ENCODE data around the gene MAPK1.
"Not testable (repeated sequence)": the region's sequence is repeated elsewhere in the genome, so short reads cannot be mapped to it uniquely, and the experiment has no call there.

The MAPK1 gene

DNA sequence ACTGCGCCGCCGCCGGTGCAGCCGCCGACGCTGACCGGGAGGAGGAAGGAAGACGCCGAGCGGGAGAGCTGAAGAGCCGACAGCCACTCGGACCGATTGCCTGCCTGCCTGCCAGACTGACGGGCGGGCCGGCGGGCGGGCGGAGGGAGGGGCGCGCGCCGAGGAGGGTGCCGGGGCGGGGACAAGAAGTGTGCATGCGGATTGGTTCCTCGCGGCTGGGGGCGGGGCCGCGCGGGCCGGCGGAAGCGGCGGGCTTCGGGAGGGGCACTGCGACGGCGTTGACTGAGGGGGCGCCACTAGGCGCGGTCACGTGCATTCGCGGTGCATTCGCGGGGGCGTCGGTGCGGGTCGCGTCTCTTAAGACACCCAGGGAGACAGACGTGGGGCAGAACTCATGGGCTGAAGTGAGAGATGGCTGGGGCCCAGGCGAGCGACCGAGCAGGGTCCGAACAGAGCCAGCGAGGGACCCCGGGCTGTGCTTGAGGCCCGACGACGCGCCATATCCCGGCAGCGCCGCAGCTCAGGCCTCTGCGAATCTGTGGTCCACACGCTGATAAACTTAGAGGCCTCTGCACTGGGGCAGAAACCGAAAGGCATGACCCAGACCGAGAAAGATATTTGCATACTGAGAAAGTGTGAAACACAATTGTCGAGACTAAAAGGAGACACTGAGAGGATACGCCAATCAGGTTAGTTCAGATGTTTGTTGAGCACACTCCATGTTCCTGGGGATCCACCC lies at the start of gene MAPK1:
Gene MAPK1 (minus strand): TSS at position 118 of the 739 bp plus-strand sequence. CDS start 205 bp downstream, outside the sequence.
- DNase-seq = peak; percentile 59

DNA sequence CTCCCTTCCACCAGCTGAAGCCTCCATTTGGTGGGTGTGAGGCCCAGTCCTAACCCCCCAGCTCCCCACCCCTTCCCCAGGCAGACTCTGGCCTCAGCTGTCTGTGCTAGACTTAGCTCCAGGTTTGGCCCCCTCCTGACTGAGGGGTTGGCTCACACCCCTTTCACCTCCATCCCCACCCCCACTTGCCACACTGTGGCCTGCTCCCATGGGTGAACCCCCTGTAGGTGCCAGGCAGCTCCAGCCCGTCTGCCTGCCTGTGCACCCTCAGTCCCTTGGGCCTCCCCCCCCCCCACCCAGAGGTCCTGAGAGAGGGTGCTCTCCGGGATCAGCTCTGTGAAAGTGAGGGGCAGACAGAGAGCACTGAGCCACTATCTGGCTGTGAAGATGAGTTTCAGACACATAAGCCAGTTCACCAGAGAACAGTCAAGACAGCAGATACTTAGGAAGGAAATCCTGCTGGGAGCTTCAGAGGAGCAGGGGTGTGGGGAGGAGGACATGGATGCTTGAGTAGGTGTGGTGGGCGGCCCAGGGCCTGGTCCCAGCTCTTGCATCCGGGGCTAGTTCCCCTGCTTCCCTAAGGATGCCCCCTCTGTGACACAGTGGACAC lies 49.0 kb upstream of the MAPK1 start:
- no peak for DNase-seq

DNA sequence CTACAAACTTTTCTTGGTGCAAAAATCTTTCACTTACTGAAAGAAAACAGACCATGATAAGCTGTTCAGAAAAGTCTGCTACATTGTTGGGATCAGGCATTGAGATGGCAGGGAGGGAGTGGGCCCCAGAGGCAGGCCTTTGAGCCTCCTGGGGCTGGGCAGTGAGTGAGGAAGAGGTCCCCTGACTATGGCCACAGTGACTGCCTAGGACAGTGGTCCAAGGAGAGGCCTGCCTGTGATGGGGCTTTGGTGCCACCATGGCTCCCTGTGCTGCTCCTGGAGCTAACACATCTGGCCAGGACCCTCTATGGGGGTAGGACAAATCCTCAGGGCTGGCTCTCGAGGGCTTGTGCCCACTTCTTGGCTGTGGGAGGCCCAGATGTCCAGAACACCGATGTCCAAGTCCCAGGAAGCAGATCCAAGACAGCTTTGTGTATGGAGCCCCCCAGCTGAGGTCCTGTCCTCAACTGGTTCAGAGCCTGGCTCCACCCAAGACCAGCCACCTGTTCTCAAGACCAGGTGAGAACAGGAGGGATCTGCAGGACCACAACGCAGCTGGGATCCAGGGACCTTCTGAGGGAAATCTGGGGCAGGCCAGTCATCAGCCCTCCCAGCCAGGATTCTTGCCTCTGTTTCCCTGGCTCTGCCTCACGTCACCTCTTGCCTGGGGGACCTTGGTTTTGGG lies 48.3 kb upstream of the MAPK1 start:
- no peak for DNase-seq

DNA sequence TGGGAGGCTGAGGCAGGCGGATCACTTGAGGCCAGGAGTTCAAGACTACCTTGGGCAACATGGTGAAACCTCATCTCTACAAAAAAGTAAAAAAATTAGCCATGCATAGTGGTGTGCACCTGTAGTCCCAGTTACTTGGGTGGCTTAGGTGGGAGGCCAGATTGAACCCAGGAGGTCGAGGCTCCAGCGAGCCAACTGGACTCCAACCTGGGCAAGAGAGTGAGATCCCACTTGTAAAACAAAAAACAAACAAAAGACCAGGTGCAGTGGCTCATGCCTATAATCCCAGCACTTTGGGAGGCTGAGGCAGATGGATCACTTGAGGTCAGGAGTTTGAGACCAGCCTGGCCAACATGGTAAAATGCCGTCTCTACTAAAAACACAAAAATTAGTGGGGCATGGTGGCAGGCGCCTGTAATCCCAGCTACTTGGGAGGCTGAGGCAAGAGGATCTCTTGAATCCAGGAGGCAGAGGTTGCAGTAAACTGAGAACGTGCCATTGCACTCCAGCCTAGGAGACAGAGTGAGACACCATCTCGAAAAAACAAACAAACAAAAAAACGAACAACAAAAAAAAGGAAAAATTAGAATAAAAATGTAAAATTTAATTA lies 46.7 kb upstream of the MAPK1 start:
- not testable (repeated sequence) for DNase-seq

DNA sequence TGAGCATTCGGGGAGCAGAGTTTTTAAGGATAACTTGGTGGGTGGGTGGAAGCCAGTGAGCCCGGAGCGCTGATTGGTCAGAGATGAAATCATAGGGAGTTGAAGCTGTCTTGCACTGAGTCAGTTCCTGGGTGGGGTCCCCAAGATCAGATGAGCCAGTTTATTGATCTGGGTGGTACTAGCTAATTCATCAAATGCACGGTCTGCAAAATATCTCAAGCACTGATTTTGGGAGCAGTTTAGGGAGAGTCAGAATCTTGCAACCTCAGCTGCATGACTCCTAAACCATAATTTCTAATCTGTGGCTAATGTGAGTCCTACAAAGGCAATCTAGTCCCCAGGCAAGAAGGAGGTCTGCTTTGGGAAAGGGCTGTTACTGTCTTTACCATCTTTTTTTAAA lies 42.9 kb upstream of the MAPK1 start:
- not testable (repeated sequence) for DNase-seq

DNA sequence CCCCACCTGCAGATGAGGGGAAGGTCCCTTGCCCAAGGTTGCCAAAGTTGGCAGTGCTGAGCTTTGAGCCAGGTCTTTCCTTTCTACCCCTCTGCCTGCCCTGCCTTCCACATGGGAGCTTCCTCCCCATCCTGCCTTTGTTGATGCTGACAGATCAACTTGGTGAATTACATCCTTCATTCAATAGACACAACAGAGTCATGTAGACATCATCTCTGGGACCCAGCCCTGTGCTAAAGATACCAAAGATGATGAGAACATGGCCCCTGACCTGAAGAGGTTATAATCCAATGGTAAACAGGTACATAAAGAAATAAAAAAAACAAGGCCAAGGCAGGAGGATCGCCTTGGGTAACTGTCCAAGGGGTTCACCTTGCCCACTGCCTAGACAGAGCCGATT lies 42.4 kb upstream of the MAPK1 start:
- DNase-seq = no peak

DNA sequence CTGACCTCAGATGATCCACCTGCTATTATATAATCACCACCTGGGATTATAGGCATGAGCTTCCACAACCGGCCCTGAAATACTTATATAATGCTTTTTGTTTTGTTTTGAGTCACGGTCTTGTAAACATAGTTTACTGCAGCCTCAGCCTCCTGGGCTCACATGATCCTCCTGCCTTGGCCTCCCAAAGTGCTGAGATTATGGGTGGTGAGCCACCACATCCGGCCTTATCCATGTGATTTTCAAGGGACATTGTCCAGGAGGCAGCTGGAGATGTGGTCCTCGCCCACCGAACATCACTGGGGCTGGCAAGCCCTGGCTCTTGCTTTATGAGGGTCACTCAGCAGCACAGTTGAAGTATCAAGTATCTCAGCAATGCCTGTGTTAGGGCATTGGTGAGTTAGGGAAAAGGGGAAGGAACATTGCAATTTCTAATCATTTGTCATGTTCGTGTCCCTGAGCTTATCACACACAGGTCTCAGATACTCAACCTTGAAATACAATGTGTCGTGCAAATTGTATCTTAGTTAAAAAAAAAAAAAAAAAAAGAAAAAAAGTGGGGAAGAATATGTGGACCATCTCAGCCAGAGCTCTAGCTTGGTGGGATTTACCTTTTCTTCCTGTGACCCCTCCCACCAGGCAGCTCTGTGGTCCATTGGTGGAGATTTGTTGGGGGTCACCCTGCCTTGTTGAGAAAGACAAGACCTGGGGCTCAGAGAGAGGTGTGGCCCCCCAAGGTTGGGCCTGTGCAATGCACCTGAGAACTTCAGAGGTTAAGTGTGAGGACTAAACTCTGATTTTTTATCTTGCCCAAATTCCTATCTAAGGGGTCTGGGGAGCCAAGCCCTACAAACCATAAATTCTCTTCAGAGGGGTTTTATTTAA lies 40.4 kb upstream of the MAPK1 start:
- no peak for DNase-seq

DNA sequence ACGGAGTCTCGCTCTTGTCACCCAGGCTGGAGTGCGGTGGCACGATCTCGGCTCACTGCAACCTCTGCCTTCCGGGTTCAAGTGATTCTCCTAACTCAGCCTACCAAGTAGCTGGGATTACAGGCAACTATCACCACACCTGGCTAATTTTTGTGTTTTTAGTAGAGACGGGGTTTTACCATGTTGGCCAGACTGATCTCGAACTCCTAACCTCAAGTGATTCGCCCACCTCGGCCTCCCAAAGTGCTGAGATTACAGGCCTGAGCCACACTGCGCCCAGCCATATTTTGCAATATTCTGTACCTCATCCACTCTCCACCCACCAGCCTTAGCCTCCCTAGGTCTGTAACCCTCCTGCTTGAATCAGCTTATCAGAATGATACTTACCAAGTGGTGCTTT lies 37.8 kb upstream of the MAPK1 start:
- not testable (repeated sequence) for DNase-seq

DNA sequence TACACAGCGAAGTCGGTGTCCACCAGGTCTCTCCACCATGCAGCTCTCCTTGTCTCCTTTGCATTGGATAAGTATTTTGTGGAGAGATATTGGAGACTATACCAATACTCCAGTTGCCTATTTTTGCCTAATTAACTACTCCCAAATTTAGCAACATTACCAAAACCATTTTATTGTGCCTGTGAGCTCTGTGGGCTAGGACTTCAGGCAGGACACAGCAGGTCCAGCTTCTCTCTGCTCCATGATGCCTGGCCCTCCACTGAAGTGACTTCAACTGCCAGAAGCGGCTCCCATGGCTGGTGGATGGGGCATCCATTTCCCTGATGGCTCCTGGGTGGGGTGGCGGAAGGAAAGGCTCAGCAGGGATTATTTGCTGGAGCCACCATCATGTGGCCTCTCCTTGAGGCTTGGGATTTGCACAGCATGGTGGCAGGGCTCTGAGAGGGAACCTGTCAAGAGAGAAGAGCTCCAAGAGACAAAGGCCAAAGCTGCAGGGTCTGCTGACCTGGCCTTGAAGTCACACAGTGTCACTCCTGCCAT lies 36.9 kb upstream of the MAPK1 start:
- DNase-seq = no peak

DNA sequence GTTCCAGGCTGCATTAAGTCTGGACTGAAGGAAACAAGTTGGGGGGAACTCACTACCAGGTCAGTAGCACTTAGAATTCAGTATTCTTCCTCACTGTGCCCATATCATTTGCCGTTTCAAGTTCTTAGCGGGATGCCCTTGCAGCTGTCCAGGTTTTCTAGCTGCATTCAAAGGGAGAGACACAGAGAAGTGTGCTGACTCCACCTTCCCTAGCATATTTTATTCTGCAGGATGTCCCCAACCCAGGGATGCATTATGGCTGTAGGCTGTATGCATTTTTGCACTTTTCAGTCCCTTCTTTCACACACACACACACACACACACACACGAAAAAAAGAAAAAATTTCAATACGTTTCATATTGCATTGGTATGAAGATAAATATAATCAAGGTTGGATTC lies 35.8 kb upstream of the MAPK1 start:
- no peak for DNase-seq

DNA sequence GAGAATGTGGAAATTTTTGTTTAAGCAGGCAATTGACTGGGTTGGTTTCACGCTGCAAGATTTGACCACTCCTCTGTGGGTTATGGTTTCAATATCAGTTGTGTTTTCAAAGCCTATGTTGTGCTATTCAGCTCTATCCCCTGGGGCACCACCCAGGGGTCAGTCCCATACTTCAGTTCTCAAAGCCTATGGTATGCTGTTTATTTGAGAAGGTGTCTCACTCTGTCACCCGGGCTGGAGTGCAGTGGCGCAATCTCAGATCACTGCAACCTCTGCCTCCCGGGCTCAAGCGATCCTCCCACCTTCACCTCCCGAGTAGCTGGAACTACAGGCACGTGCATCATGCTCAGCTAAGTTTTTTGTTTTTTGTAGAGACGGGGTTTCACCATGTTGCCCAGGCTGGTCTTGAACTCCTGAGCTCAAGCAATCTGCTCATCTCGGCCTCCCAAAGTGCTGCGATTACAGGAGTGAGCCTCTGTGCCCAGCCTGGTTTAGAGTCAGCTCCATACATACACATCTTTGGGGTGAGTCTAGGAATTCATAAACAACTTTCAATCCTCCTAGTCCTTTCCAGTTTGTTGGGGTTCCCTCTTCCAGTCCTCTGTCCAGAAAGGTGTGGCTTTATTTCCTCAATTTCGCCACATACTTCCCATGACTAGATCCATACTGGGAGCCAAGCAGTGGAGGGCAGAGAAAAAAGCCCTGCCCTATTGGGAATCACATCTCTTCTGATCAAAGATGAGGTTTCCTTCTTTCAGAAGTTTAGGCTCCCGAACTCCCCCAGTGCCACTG lies 35.0 kb upstream of the MAPK1 start:
- no peak for DNase-seq

DNA sequence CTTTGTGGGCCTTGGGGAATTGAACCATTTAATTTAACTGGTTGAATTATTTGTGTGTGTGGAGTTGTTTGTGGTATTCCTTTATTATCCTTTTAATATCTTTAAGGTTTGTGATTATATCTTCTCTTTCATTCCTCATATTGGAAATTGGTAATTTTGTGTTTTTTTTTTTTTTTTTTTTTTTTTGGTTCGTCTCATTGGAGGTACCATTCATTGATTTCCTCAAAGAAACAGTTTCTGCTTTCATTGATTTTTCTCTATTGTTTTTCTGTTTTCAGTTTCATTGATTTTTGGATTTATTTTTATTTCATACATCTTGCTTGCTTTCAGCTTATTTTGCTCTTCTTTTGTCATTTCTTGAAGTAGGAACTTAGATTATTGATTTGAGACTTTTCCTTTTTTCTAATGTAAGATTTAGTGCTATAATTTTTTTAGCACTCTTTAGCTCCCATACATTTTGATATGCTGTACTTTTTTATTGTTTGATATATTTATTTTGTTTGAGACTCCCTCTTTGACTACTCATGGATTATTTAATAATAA lies 31.0 kb upstream of the MAPK1 start:
- DNase-seq = no peak

DNA sequence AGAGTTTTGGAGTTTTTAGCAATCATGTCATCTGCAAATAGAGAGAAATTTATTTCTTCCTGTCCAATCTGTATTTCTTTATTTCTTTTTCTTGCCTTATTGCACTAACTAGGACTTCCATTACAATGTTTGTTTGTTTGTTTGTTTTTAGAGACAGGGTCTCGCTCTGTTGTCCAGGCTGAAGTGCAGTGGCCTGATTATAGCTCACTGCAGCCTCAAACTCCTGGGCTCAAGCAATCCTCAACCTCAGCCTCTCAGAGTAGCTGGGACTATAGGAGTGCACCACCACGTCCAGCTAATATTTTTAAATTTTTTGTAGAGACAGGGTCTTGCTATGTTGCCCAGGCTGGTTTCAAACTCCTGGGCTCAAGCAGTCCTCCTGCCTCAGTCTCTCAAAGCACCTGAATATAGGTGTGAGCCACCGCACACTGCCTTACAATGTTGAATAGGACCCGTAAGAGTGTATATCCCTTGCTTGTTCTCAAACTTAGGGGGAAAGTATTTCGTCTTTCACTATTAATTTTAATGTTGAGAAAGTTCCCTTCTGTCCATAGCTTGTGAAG lies 29.6 kb upstream of the MAPK1 start:
- DNase-seq = no peak

DNA sequence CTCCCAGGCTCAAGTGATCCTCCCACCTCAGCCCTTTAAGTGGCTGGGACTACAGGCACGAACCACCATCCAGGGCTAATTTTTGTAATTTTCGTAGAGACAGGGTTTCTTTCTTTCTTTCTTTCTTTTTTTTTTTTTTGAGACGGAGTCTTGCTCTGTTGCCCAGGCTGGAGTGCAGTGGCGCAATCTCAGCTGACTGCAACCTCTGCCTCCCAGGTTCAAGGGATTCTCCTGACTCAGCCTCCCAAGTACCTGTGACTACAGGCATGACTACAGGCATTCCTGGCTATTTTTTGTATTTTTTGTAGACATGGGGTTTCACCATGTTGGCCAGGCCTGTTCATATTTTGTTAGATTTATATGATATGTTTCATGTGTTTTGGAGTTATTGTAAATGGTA lies 28.8 kb upstream of the MAPK1 start:
- not testable (repeated sequence) for DNase-seq

DNA sequence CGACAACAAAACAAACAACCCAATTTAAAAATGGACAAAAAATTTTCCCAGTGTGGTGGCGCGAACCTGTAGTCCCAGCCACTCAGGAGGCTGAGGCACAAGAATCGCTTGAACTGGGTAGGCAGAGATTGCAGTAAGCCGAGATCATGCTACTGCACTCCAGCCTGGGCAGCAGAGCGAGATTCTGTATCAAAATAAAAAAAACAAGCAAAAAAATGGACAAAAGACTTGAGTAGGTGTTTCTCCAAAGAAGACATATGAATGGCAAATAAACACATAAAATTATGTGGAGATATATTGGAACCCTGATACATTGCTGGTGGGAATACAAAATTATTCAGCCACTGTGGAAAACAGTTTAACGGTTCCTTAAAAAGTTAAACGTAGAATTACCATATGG lies 27.4 kb upstream of the MAPK1 start:
- no peak for DNase-seq

DNA sequence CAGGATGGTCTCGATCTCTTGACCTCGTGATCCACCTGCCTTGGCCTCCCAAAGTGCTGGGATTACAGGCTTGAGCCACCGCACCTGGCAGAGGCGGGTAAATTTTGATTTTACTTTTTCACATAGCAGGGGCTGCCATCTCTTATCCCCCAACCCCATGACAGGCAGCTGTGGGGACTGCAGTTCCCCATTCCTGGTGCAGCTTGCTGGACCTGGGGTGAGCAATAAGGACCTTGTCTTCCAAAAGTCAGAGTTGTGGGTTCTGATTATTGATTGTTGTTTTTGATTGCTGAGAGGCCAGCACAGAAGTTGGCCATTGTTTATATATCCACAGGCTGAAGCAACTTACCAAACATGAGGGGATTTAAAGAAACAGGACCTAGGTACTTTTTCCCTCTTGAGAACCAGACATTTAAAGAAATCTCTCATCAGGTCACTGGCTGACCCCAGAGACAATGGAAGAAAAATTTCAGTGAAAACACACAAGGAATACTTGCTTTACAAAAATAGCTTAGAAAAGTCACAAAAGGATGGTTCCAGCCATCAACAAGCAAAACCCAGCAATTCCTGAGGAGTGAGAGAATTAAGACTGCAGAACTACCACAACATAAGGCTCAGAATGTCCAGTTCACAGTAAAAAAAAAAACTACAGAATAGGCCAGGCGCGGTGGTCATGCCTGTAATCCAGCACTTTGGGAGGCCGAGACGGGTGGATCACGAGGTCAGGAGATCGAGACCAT lies 22.0 kb upstream of the MAPK1 start:
- no peak for DNase-seq

DNA sequence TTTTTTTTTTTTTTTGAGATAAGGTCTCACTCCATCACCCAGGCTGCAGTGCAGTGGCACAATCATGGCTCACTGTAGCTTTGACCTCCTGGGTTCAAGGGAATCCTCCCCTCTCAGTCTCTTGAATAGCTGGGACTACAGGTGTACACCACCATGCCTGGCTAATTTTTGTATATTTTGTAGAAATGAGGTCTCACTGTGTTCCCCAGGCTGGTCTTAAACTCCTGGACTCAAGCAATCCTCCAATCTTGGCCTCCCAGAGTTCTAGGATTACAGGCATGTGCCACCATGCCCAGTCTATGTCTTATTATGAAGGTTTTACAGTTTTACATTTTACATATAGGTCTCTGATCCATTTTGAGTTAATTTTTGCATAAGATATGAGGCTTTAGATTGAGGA lies 20.4 kb upstream of the MAPK1 start:
- DNase-seq = no peak

DNA sequence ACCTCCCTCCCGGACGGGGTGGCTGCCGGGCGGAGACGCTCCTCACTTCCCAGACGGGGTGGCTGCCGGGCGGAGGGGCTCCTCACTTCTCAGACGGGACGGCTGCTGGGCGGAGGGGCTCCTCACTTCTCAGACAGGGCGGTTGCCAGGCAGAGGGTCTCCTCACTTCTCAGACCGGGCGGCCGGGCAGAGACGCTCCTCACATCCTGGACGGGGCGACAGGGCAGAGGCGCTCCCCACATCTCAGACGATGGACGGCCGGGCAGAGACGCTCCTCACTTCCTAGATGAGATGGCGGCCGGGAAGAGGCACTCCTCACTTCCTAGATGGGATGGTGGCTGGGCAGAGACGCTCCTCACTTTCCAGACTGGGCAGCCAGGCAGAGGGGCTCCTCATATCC lies 16.5 kb upstream of the MAPK1 start:
- not testable (repeated sequence) for DNase-seq

DNA sequence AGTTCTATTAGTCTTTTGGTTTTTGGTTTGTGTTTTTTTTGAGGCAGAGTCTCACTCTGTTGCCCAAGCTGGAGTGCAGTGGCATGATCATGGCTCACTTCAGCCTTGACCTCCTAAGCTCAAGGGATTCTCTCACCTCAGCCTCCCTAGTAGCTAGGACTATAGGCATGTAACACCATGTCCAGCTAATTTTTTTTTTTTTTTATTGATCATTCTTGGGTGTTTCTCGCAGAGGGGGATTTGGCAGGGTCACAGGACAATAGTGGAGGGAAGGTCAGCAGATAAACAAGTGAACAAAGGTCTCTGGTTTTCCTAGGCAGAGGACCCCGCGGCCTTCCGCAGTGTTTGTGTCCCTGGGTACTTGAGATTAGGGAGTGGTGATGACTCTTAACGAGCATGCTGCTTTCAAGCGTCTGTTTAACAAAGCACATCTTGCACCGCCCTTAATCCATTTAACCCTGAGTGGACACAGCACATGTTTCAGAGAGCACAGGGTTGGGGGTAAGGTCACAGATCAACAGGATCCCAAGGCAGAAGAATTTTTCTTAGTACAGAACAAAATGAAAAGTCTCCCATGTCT lies 15.4 kb upstream of the MAPK1 start:
- not testable (repeated sequence) for DNase-seq

Measured in NCI-H1694 treated with DMSO at 0.1 percent for 48 hours (cell line).